Spinal cord (tissue), 10 donors: Measurements from ENCODE around the gene ZNF800. TPM values are rescaled to one million over a fixed set of nuclear protein-coding genes. Genes with fewer than 3 reads are reported as not detected.
A peak's percentile ranks its signal among the peaks of the same experiment; 100 is the strongest.
"Not testable (repeated sequence)": the region's sequence is repeated elsewhere in the genome, so short reads cannot be mapped to it uniquely, and the experiment has no call there.

Experiments
- DNase-seq, 6 donors: peaks; one replicate each; pipeline versions ENCODE4 v3.0.0 to v3.0.0-alpha.2; 2013 to 2015; ENCODE audit warnings: low spot score in 6 of 6, low read depth in 4 of 6
- H3K27ac ChIP-seq: one replicate; pipeline ENCODE4 v1.5.1; 2013; ENCODE audit warnings: low read depth, low read length, control low read depth
- H3K27me3 ChIP-seq: one replicate; pipeline ENCODE4 v1.6.1; 2013; ENCODE audit warnings: low read length; ENCODE audit not compliant: control insufficient read depth, insufficient read depth
- H3K36me3 ChIP-seq: one replicate; pipeline ENCODE4 v1.6.1; 2013; ENCODE audit warnings: low read length; ENCODE audit not compliant: control insufficient read depth, insufficient read depth
- H3K4me1 ChIP-seq: one replicate; pipeline ENCODE4 v1.6.1; 2013; ENCODE audit warnings: low read length; ENCODE audit not compliant: control insufficient read depth, insufficient read depth
- H3K4me3 ChIP-seq: one replicate; pipeline ENCODE4 v1.5.1; 2013; ENCODE audit warnings: low read depth, low read length, control low read depth
- H3K9me3 ChIP-seq: one replicate; pipeline ENCODE4 v1.6.1; 2013; ENCODE audit warnings: low read length; ENCODE audit not compliant: control insufficient read depth, insufficient read depth
- WGBS: methylation state at CpG from one replicate; pipeline ENCODE4 v1.1.5; 2013; ENCODE audit warnings: missing lambda C conversion rate; ENCODE audit not compliant: insufficient coverage; 5-methylcytosine and 5-hydroxymethylcytosine counted together
- polyA plus RNA-seq, 2 donors: library from polyadenylated mRNA; unstranded; fragments of 120-200 nt; gene quantifications; one replicate each; pipeline ENCODE4 v1.2.1, GENCODE V29; 2013; ENCODE audit not compliant: insufficient read length in 2 of 2
- total RNA-seq, 2 donors: library from RNA; depleted of rRNA in 1 of 2; stranded (reverse); fragments of 120-200 nt in 1 of 2; fragments of >200 nt in 1 of 2; gene quantifications; one replicate each; pipeline versions ENCODE4 v1.2.3 to v1.2.4, GENCODE V29; 2013 to 2014
- donor health status: healthy.

Gene ZNF800
- total and polyA plus RNA-seq, 4 donors, result 18.5 to 39.5 (median 26.5) TPM

DNA sequence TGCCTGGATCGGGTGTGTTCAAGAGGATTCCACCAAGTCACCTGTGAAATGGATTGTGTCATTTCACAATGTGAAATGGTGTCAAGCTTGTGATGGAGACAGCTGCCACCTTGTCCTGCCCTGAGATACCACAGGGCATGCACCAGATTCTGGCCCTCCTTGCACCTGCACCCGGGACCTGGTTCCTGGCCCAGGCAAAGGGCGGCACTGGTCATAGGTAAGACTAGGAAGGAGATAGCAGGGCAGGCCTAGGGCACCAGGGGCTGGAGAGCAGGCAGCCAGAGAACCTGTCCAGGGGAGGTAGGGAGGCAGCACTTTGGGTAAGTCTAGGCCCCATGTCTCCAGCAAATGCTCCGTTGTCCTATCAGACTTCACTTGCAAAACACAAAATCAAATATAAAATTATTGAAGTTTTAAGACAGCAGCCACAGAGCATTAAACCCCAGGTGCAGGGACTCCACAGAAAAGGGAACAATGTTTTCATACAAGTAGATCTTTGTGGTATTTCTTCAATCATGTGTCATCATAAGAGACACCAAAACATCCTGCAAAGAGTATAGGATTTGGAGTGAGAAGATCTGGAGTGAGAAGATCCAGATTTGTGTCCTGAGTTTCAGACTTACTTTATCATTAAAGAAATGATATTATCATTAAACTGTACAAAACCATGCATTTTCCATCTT lies 22.7 kb upstream of the ZNF800 start:
- 97% methylated on average over 3 of the region's 4 CpGs for WGBS
- no peak for DNase-seq
- H3K27ac ChIP-seq, result no peak overlapping the region

DNA sequence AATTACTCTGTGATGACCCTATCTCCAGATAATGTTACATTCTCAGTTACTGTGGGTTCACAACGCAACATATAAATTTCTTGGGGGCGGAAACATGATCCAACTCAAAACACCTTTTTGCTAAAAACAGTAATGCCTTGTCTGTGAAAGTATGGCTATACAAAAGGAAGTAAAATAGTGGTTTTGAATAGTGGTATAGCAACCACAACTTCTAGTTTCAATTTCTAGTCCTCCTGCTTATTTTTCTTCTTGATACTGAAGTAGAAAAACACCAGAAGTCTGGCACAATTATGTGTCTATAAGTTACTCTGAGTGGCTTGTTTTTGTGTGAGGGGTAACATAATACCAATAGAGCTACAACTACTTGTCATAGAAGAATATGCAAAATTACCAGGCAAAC lies 21.5 kb upstream of the ZNF800 start:
- Histone ChIP-seq H3K4me1 (no peaks in the 10 kb centered on the region), H3K27me3 (no peaks in the 10 kb centered on the region), H3K4me3 (no peak overlapping the region), H3K36me3 (no peaks in the 10 kb centered on the region), H3K27ac (no peak overlapping the region), H3K9me3 (no peaks in the 10 kb centered on the region)
- no peak for DNase-seq
- no CpG with 5 or more reads among the region's 2 CpGs for WGBS

More for the DNA sequence above, 22.7 kb upstream of the ZNF800 start:
- no peaks in the 10 kb centered on the region for H3K4me1 ChIP-seq
- H3K36me3 ChIP-seq, result no peaks in the 10 kb centered on the region
- H3K27me3 ChIP-seq, result no peaks in the 10 kb centered on the region
- no peak overlapping the region for H3K4me3 ChIP-seq
- H3K9me3 ChIP-seq, result no peaks in the 10 kb centered on the region

DNA sequence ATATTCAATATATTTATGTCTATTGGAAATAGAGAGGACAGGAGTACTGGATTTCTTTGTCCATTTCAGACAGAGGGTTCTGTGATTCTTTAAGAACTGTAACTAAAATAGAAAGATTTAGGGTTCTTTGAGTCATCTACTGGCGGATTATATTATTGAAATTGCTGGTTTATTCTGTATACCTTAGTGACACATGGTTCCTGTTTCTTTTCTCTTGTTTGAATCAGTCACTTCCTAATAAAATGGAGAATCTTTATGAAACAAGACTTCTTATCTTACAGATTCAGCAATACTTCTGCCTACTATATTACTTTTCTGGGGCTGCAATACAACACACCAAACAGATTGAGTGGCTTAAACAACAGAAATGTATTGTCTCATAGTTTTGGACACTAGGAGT lies 20.8 kb upstream of the ZNF800 start:
- WGBS, result no CpG with 5 or more reads among the region's 1 CpG
- DNase-seq, result no peak
- no peaks in the 10 kb centered on the region for H3K36me3 ChIP-seq
- H3K27ac ChIP-seq, result no peak overlapping the region
- H3K4me1 ChIP-seq, result no peaks in the 10 kb centered on the region
- no peak overlapping the region for H3K4me3 ChIP-seq
- no peaks in the 10 kb centered on the region for H3K27me3 ChIP-seq
- H3K9me3 ChIP-seq, result no peaks in the 10 kb centered on the region

DNA sequence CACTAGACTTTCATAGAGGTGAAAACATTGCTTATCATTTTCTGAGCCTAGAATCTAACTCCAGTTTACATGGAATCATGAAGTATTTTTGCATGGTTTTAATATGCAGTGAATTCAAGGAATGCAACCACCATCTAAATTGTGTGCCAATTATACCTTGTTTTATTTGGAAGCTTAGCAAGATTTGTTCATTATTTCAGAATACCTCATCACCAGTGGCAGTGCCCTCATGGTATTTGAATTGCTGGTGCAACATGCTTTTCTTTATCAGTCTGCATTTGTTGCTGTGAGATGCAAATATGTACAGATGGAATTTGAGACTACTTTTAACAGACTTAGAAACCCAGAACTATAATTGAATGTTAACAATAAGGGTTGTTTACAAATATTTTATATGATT lies 18.7 kb upstream of the ZNF800 start:
- no peak overlapping the region for H3K4me3 ChIP-seq
- no peak for DNase-seq

DNA sequence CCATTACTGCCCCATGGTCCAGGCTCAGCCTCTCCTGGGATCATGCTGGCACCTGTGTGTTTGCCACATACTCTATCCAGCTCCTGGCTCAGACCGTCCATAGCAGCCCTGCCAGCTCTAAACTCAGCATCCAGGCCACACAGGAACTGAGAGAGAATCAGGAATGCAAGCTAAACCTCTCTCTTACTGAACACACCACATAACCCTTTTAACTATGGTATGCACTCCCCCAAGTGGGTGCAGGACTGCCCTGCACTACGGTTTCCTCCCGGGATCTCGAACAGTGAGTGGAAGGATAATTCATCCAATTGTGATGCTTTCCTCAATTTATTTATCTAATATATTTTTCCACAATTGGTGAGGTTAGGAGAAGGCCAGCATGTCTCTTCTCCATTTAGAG lies 17.1 kb upstream of the ZNF800 start:
- Histone ChIP-seq H3K9me3 (no peaks in the 10 kb centered on the region), H3K27ac (no peak overlapping the region), H3K36me3 (no peaks in the 10 kb centered on the region), H3K27me3 (no peaks in the 10 kb centered on the region), H3K4me1 (no peaks in the 10 kb centered on the region), H3K4me3 (no peak overlapping the region)
- no peak for DNase-seq
- 46% methylated on average over 1 of the region's 4 CpGs for WGBS

More for the DNA sequence above, 18.7 kb upstream of the ZNF800 start:
- Histone ChIP-seq H3K27ac (no peak overlapping the region), H3K4me1 (no peaks in the 10 kb centered on the region), H3K9me3 (no peaks in the 10 kb centered on the region), H3K36me3 (no peaks in the 10 kb centered on the region), H3K27me3 (no peaks in the 10 kb centered on the region)

DNA sequence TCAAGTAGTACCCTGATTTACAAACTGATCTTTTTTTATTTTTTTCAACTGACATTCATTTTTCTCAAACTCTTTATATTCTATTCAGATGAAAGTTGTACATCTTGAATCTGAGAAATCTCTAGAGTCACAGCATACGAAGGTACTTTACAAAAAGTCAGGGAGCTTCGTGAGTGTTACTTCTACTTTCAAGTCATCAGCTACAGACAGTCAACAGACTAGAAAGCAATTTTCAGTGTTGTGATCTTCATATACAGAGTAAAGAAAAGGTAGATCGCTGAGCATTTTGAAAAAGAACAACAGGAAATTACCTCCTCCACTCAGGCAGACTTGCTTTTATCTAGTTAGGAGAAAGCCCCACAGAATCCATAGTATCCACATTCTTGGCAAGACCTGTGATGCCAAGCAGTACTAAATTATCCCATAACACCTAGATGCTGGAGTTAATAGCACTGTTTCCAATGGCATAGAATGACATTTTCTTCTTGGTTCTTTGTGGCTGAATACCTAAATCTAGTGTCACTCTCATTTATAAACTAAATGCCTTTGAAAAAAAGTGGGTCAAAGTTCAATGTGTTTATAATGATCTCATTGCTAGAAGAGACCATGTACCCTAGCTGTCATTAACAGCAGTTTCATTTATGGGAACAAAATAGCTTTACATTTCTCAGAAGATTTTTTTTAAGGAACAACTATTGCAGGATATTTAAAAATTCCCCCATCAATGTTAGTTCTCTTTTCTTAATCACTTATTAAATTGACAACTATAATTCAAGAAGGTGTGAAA lies 12.0 kb upstream of the ZNF800 start:
- Histone ChIP-seq H3K9me3 (no peaks in the 10 kb centered on the region), H3K27me3 (no peaks in the 10 kb centered on the region), H3K4me3 (no peak overlapping the region), H3K4me1 (no peaks in the 10 kb centered on the region), H3K36me3 (no peaks in the 10 kb centered on the region), H3K27ac (no peak overlapping the region)
- no CpG with 5 or more reads among the region's 3 CpGs for WGBS
- DNase-seq, result no peak

DNA sequence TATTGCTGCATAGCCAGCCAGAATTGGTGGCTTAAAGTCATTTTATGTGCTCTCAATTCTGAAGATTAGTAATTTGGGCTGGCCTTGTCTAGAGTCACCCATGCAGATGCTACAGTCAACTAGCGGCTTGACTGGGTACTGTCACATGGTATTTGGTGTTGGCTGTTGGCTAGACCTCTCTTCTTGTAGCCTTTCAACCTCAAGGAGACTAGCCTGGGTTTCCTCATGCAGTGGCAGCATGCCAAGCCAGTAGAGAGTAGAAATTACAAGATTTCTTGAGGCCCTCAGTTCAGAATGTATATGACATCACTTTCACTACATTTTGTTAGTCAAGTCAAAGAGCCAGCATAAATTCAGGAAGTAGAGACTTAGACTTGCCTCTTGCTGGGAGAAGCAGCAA lies 3.7 kb upstream of the ZNF800 start:
- no peak for DNase-seq
- Histone ChIP-seq H3K9me3 (no peaks in the 10 kb centered on the region), H3K27ac (no peak overlapping the region), H3K36me3 (no peaks in the 10 kb centered on the region), H3K4me3 (no peak overlapping the region), H3K27me3 (no peaks in the 10 kb centered on the region), H3K4me1 (peaks cover 12% of the 10 kb centered on the region)
- WGBS, result 71% methylated on average over 1 of the region's 1 CpG

DNA sequence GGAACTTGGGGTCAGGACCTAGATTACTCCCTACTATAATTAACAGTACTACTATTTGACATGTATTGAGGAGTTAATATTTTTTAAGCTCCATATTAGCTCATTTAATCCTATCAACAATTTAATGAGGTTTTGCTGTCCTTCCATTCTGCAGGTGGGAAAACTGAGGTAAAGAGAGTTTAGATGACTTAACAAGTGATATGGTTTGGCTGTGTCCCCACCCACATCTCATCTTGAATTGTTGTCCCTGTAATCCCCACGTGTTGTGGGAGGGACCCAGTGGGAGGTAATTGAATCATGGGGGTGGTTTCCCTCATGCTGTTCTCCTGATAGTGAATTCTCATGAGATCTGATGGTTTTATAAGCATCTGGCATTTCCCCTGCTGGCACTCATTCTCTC lies 2.6 kb upstream of the ZNF800 start:
- not testable (repeated sequence) for H3K27ac ChIP-seq, H3K36me3 ChIP-seq, H3K4me3 ChIP-seq, H3K27me3 ChIP-seq, DNase-seq, H3K9me3 ChIP-seq
- no CpG with 5 or more reads among the region's 1 CpG for WGBS
- peaks cover 12% of the 10 kb centered on the region for H3K4me1 ChIP-seq

DNA sequence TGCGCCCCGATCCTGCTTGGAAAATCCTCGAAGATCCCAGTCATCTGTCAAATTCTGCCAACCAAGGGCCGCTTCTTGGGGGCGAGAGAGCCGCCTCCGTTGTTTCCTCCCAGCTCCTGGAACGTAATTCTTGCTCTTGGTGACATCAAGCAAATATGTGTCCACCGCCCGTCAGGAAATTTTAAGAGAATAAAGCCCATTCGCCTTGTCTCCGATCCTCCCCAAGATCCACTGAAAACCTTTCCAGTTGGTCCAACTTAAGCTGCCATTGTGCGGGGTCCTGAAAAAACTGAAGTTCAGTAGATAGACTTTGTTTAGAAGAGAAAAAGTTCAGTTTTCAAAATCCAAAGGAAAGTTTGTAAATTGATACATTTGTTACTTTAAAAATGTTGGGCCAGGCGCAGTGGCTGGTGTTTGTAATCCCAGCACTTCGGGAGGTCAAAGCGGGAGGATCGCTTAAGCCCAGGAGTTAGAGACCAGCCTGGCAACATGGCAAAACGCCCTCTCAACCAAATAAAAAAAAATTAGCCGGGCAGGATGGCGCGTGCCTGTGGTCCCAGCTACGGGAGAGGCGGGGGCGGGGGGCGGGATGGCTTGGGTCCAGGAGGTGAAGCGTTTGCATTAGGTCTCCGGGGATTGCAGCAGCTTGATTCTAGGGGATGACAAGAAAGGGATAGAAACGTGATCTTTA lies 1.0 kb upstream of the ZNF800 start:
- Histone ChIP-seq H3K27me3 (no peaks in the 10 kb centered on the region), H3K27ac (peak overlapping the region; percentile 96), H3K4me1 (peaks cover 12% of the 10 kb centered on the region), H3K9me3 (no peaks in the 10 kb centered on the region), H3K36me3 (peaks cover 3% of the 10 kb centered on the region), H3K4me3 (peak overlapping the region; percentile 76)
- WGBS, result 0% methylated on average over 14 of the region's 28 CpGs
- peak in 3 of 6 donors; percentile 26 to 32 (median 30) for DNase-seq
